NCI-H226 (cell line): ENCODE results near the gene ADCY4.
A peak's percentile ranks its signal among the peaks of the same experiment; 100 is the strongest.

Experiments used
- DNase-seq: peaks from one replicate; pipeline ENCODE4 v3.0.0-alpha.2; 2015

The ADCY4 gene

DNA sequence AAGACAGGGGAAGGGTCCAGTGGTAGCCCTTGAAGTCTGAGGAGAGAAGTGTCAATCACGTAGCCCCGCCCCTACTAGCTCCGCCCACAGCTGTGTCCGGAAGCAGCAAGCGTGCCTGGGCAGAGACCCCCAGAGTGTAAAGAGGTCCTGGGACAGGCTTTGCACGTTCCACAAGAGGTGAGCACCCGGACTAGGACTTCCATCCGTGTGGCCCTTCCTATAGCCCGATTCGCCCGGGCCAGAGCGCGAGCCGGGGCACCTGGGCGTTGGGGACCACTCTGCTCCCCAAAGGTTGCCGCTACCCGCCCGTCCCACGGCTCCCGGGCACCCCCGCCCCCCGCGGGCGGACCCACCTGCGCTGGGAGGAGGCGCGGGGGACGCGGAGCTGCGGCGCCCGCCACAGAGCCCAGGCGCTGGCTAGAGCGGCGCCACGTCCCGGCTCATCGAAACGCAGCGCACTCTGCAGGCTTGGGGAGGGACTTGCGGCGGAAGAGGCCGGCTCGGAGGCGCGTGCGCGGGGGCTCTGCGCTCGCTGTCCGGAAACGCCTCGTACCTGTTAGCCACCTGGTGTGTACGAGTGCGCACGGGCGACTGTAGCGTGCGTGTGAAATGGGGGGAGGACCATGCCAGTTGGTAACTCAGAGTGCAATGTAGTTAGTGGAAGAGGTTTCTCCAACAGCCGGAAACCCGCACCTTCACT lies 63.6 kb downstream of the ADCY4 start, which contains the start of gene RABGGTA:
Gene RABGGTA, minus strand, starts transcription at position 464 of the 700 bp plus-strand sequence. CDS start 482 bp downstream, outside the sequence.
- peak; percentile 86 for DNase-seq

DNA sequence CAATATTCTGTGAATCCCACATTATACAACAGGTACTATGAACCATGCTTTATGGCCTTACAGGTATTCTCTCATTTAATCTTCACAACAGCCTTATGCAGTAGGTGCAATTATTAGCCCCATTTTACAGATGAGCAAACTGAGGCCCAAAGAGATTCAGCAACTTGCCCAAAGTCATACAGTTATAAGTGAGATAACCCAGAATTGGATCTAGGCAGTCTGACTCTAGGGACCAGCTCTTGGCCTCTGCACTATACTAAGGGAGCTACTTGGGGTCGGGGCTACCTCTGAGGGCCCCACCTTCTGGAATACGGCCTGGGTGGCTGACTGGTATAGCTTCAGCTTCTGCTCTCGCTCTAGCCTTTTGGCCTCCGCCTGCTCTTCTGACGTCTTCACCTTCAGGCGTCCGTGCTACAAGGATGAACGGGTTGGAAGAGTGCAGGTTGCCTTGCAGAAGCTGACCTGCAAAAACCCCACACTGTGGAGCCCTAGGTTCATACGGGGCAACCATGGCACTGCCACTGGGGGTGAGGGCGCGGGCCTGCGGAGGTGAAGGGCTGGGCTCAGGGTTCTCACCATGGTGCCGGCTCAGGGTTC lies 64.2 kb downstream of the ADCY4 start:
- no peak for DNase-seq

DNA sequence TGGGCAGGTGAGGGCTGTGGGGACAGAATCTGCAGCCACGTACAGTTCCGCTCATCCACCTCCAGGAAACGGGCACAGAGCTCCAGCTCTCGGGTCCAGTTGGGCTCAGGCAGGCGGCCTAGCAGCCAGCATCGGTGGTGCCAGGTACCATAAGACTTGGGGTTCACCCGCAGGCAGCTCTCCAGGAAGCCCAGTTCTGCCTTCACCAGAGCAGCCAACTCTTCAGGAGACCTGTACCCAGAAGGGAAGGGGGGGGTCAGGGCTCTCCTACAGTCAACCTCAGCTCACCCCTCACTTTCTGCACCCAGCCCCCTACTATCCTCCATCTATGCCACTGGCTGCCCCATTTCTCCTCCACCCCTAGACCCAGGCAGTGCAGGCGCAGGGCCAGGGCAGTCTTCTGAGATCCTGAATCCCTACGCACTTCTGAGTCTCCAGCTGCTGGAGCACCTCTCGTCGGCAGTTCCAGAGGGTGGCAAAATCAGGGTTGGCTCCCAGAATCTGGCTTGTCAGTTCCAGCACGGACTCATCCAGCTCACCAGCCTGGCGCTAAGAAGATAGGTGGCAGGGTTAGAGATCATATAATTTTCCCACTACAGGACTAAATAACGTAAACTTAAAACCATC lies 64.8 kb downstream of the ADCY4 start:
- DNase-seq, result no peak

DNA sequence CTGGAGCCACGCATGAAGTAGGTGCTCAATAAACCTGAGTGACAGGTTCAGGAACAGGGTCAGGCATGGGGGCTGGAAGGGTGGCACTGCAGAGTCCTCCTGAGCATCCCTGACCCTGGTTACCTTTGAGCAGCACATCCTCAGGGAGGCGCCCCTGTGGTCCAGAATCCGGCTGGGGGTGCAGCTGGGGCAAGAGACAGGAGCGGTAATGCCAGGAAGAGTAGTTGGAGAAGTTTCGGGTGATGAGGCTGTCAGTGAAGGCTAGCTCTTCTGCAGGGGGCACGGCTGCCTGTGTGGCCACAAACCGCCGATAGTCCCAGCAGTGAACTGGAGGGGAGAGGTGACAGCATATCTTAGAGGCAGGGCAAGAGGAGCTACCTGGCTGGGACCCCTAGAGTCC lies 65.5 kb downstream of the ADCY4 start:
- no peak for DNase-seq
